ENCODE data around the gene MGST2.
"Not testable (repeated sequence)": the region's sequence is repeated elsewhere in the genome, so short reads cannot be mapped to it uniquely, and the experiment has no call there.

Gene MGST2

DNA sequence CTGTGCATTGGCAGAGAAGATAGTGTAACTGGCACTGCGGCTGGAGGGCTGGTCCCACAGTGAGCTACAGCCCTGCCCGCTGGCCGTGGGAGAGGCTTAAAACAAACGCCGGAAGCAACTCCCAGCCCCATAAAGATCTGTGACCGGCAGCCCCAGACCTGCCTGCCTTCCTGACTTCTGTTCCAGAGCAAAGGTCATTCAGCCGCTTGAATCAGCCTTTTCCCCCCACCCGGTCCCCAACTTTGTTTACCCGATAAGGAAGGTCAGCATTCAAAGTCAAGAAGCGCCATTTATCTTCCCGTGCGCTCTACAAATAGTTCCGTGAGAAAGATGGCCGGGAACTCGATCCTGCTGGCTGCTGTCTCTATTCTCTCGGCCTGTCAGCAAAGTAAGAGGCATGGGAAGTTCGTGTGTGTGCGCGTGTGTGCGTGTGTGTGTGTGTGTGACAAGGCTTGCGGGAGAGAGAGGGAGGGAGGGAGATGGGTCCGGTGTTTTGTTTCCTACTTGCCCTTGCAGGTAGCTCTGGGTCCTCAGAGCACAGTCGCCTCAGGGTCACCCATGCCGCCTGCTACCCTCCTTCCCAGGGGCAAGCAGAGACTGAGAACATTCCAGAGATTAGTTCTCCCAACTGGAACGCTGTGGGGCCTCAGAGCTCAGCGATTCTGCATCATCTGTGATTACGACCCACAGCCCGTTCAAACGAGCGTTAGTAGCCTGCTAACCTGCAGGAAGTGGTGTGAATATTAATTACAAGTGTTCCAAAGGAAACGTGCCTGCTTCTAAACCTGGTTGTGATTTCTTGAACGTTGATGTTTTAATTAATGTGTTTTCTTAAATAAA lies at the start of gene MGST2:
Gene MGST2, plus strand, starts transcription at position 130 of the 840 bp plus-strand sequence. Its CDS starts 201 bp downstream, at position 331.
- DNase-seq, result peak in 2 of 6 experiments; percentile 17 to 41

DNA sequence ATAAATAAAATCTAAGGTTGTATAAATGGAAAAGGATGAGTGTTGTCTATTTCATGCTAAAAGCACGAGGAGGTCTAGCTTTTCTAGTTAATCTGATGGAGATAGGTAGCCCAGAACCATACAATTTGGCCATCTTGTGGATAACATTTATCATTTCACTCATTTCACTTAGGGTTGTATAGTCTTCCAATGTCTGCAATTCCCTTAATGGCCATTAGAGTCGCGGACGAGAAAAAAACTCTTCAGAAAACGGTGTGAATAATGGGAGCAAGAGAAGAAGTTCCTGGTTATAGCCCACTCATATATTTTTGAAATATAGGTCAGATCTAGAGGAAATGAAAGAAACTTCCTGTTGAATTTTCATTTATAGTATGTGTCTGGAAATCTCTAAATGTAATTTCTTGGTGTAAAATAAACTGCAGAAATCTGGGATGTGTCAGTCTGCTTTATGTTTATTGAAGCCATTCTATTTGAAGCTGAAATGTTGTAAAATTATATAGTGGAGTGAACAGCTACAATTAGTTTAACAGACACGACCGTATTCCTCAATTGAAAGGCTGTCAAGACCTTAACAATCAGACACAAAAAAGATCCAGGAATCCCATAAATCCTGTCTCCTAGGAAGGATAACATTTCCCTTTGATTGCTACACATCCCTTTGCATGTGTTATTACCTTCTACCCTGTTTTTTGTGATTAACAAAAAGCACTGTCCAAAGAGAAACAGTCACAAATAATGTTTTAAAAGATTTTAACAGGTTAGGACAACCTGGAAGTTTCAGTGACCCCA lies 47.7 kb upstream of the MGST2 start:
- DNase-seq, result no peak

DNA sequence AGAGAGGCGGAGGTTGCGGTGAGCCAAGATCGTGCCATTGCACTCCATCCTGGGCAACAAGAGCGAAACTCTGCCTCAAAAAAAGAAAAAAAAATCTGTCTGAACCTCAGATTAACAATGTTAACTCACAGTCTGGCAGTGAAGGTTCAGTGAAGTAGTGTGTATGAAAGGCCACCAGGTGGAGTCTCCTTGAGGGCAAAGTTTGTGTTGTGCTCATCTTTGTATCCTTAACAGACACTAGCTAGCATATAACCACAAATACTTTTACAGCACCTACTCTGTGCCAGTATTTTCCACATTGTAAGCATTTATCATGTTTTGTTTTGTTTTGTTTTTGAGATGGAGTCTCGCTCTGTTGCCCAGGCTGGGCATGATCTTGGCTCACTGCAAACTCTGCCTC lies 46.0 kb upstream of the MGST2 start:
- DNase-seq, result no peak

DNA sequence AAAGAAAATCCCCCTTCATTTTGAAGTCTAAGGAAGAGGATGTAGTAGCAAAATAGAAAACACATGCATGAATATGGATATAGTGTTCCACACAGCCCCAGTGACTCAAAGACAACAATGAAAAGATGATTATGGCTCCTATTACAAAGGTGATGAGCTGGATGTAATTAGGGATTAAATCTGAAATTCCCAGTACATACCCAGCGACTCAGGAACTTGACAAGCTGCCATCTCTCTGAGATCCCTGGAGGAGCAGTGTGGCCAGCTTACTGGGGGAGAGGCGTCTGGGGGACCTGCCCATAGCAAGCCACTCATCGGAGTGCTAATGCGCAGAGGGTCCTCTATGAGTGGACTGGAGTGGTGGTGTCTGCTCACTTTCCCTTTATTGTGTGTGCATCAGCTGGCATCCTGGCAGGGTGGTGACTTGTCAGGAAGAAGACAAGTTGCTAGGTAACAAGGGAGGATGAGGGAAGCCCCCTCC lies 42.7 kb upstream of the MGST2 start:
- no peak for DNase-seq

DNA sequence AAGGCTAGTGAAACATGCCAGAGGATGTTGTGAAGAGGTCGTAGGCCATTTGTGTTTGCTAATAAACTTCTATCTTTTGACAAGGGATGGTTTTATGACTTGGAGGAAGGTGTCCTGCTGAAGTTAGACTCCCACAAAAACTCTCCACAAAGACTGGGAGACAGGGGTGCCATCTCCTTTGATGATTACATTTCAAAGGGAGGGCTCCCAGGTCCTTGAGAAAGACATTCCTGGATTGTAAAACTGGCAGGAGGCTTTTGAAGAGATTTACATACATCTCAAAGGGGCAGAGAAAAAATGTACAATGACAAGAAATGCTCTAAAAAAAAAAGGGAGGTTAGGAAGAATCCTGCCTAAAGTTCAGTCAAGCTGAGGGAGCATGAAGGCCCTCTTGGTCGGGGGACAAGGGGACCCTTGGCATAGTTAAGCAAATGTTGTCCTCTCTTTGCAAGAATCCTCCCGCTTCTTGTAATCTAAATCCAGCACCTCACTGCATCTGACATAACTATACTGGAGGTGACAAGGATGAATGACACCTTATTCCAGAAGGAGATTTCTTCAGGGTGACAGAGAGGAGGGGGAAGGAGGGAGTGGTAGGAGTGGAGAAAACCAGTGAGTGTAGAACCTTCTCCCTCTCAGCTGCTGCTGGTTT lies 41.1 kb upstream of the MGST2 start:
- no peak for DNase-seq

DNA sequence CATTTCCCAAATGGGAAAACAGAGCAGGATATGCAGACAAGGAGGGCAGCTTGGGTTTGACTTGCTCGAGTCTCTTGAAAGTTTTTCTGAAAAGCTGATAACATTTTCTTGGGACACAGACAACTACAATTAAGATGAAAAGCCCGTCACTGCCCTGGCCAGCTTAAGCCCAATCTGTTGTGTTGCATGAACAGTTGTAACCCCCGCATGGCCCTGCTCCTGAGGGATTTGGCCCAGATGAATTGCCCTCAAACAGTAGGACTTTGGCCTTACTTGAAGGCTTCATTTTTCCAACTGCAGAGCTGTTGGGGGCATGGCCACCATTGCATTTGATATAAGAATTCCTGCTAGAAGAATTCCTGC lies 40.5 kb upstream of the MGST2 start:
- no peak for DNase-seq

DNA sequence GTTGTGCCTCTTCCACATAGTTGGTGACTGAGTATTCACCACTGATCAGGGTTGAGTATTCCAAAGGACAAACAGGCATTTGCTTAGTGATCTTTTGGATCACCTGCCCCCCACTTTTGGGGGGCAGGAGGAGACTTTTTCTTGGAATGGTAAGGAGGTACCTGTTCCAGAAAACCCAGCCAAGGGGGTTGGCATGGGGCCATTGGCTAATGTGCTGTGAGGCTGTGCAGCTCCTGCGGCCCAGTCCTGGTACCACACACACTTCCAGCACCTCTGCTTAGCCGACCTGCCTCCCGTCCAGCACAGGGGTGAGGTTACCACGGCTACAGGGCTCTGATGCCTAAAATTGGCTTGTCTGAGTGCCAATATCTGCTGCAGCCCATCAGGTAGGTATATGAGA lies 40.1 kb upstream of the MGST2 start:
- DNase-seq, result no peak

DNA sequence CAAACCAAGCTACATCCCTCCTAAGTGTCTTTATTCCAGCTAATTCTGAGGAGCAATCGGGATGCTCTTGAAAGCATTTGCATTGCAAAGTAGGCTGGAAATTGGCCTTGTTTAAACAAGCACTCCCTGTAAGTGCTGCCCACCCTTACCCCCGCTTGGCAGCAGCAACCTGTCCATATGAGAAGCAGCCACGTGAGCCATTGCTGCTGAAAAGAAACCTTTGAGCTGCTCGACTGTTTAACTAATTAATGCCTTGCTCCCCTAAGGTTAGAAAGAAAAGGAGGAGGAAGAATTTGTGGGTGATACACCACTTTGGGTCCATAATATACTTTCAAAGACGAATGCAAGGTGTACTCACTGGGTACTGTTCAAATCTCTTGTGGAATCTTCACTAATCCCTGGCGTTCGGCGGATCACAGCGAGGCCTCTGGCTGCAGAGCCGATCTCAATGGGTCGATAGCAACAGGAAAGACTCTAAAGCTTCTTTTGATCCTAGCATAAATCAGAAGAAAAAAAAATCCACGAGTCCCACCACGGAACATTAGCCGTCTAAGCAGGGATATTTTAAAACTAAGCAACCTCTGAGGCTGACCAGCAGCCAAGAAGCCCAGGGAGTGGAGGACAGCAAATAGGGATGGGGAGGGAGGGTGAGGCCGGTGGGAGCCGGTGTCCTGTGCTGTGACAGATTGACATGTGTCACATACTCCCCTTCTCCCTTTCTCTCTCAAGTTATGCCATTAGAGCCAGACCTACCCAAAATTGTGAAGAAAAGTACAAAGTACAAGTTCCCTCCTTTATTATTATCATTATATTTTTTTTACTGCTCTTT lies 37.2 kb upstream of the MGST2 start:
- no peak for DNase-seq

DNA sequence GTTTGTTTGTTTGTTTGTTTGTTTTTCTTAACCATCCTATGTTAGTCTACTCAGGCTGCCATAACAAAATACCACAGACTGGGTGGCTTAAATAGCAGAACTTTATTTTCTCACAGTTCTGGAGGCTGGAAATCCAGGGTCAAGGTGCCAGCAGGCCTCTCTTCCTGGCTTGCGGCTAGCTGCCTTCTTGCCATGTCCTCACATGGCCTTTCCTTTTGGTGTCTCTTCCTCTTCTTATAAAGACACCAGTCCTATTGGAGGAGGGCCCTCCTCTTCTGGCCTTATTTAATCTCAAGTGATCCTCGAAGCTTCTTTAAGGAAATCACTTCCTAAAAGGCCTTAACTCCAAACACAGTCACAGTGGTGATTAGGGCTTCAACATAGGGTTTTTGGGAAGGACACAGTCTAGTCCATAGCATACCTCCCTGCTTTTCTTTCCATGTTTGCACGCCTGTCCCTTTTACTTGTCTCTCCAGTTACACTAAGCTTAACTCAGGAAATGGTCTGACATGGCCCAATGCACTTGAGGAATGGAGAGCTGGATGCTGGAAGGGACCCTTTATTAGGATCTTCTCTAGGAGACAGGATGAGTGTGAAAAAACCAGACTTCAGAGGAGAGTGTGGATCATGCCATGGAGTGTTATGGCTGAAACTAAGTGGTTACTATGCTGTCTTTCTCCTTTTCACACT lies 36.0 kb upstream of the MGST2 start:
- no peak for DNase-seq

DNA sequence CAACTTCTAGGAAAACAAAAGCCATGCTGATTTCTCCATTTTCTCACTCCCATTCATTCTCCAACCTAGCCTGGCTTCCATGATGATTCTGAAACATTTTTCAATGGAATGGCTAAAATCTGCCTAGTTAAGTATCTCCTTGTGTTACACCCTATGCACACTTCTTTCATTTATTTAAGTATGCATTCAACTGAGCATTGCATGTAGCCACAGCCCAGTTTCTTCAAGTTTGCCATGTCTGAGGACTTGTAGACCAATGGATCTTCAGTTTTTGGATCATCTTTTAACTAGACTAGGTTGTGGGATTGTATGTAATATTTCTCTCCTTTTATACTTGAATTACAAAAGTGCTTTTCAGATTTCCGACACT lies 35.5 kb upstream of the MGST2 start:
- DNase-seq, result no peak

DNA sequence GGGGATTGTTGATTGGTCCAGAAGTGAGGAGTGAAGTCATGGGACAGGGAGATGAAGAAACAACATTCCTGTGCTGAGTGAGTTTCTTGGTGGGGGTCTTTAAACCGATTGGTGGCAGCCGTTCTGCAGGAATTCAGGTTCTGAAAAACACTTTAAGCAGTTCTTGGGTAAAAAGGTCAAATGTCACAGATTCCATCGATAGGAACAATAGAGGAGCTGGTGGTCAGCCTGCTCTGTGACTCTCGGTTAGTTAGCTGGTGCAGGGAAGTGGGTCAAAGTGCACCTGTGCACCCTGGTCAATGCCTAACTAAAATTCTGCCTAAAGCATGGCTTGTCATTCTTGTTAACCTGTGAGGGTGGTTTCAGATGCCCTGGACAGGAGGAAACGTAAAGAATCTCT lies 34.6 kb upstream of the MGST2 start:
- DNase-seq, result no peak

DNA sequence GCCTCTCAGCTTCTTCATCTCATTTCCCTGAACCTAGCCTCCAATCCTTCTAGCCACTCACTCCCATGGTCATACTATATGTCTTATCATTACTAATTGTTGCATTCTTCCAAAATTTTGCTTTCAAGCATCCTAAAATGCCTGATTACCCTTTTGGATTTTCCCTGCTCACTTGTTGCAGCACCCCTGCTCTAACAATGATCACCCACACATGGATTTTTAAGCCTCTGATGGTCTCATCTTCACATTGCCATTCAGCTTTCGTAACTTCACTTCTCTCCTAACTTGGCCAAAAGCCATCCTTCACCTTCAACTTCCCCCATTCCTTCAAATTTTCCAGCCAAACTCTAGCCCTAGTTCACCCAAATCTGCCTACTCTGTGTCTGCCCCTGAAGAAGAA lies 33.8 kb upstream of the MGST2 start:
- no peak for DNase-seq

DNA sequence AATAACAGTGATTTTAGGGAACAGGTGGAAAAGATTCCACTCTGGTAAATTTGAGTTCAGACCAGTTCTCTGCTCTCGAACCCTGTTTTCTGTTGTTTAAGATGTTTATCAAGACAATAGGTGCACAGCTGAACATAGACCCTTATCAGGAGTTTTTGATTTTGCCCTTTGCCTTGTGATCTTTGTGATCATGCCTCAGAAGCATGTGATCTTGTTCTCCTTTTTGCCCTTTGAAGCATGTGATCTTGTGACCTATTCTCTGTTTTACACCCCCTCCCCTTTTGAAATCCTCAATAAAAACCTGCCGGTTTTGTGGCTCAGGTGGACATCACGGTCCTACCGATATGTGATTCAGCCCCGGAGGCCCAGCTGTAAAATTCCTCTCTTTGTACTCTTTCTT lies 32.9 kb upstream of the MGST2 start:
- DNase-seq, result not testable (repeated sequence)

DNA sequence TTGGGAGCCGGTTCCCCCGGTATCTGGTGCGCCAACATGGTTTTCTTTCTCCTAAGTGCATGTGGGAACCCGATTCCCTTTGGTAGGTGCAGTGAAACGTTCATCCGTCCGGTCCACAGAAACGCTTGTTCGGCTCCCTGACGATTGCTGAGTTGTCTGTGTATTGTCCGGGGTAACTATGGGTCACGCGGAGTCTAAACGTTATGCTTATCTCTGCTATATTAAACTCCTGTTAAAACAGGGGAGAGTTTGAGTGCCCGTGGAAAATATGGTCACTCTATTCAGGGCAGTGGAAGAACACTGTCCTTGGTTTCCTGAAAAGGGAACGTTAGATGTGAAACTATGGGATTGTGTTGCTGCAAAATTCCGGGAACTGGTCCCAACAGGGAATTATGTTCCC lies 32.4 kb upstream of the MGST2 start:
- DNase-seq, result no peak

DNA sequence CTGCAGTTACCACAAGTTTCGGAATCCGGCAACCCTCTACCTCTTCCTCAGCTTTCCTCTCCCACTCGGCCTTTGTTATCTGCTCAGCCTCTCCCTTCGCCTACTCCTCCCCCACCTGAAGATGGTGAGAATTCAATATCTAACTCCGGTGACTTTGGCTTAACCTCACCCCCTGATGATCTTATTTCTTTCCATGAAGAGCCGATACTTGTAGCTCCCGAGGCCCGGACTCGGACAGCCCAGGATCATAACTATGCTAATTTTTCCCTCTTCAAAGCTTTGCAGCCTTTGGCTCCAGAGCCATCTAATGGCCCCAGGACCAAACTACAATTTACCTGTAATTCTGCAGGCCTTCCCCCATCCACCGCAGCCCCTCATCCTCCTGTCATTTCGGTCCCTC lies 32.0 kb upstream of the MGST2 start:
- no peak for DNase-seq

DNA sequence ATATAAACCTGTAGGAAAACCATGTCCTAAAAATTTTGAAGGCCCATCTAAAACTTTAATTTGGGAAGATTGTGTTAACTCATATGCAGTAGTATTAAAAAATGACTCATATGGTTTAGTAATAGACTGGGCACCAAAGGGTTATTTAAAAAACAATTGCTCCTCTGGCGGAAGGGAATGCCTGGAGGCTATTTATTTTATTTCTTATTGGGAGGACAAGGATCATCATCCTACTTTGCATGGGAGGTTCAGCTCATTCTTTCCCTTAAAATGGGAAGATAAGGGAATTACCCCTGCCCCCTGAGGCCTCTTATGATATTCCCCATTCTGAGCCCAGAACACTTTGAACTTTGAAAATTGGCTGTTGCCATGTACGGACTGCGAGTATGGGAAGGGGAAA lies 29.7 kb upstream of the MGST2 start:
- DNase-seq, result no peak

DNA sequence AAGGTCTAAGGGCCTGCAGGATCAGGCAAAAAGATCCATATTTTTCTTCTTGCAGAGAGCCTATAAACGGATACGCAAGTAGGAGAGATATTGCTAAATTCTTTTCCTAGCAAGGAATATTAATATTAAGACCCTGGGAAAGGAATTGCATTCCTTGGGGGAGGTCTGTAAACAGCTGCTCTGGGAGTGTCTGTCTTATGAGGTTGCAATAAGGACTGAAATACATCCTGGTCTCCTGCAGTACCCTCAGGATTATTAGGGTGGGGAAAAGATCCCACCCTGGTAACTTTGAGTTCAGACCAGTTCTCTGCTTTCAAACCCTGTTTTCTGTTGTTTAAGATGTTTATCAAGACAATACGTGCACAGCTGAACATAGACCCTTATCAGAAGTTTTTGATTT lies 27.3 kb upstream of the MGST2 start:
- not testable (repeated sequence) for DNase-seq

DNA sequence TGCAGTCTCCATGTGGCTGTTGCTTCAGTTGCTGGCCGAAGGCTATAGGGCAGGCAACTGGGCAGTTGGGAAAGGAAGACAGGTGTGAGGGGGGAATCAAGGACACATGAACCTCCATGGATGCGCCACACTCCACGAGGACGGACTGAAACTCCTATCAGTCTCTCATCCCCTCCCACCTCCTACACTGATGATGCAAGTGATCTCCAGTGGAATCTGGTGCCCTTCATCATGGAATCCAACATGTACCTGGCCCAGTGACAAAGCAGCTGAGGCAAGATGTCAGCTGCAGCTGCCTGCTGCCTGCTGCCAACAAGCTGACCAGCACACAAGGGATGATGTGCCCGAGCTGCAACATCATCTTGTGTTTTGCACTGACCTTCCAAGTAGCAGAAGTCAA lies 26.0 kb upstream of the MGST2 start:
- DNase-seq, result no peak

DNA sequence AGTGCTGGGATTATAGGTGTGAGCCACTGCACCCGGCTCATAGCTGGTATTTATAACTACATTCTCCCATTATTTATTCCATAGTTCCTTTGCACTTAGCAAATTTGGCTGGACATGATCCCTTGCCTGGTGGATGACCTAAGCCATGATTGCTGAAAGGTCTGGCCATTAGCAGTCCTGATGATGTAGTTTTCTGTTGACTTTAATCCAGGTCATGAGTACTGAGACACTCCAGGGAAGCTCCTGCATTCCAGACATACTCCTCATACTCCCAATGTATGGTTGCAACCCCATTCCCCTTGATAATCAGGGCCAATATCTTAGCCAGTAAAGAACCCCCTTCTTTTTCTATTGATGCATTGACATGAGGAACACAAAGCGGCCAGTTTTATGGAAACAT lies 24.4 kb upstream of the MGST2 start:
- no peak for DNase-seq

DNA sequence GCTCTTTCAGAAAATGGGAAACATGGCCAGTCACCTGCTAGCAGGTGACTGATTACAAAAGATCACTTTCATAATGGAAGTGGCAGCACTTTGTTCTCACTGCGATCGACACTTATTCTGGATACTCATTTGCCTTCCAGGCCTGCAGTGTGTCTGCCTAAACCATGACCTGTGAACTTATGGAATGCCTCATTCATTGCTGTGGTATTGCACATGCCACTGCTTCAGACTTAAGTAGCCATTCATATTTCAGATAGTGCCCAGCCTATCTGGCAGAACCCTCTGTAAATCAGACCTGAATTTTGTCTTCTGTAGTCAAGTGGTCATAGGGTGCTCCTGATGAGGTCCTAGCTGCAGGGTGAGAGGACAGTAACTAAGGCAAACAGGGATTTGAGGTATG lies 23.3 kb upstream of the MGST2 start:
- no peak for DNase-seq

DNA sequence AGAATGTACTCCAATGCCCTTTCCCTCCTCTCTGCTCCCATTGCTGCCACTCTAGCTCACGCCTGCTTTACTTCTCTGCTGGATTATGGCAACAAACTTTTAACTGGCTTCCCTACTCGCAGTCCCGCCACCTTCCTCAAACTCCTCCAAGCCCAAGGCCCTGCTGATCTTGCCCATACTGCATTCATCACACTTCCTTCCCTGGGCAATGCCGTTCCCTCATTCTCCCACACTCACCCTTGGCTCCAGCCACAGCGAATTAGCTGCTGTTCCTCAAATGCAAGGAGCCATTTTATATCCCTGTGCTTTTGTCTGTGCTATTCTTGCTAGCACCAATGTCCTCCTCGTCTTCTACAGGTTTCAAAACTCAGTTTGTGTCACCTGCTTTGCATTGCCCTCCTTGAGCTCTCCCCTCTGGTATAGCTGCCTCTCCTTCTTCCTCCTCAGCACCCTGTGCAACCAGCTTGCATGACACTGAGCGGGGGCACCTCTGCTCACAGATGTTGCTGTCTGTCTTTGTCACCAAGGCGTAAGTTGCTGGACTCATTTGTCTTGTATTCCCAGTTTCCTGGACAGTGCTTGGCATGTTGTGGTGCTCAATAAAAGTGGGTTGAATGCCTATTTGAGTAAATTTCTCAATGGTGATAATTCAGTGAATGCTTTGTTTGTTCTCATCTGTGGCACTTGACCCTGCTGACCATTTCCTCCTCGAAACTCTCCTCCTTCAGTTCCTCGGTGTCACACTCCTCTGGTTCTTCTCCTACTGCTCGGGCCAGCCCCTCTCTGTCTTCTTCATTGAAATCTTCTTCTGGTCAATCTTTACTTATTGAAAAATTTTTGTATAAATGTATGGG lies 22.4 kb upstream of the MGST2 start:
- no peak for DNase-seq

Data from stimulated activated naive CD4-positive, alpha-beta T cell (primary cell).